GM12801 (cell line): ENCODE data around the gene GLIPR2.

Source experiments
- CTCF ChIP-seq: IDR thresholded peaks from one replicate; pipeline ENCODE4 v1.5.1; 2011; ENCODE audit warnings: control low read depth; ENCODE audit not compliant: insufficient read length; ENCODE audit errors: extremely low read depth

Gene GLIPR2

GRCh38 chr9:36148311-36149051 is 11.9 kb downstream of the GLIPR2 start:
- TF ChIP-seq CTCF: no peak

GRCh38 chr9:36149197-36149596 is 12.7 kb downstream of the GLIPR2 start:
- no peak for TF ChIP-seq CTCF

- no peak for TF ChIP-seq CTCF
Observed at GRCh38 chr9:36150574-36151315, 14.2 kb downstream of the GLIPR2 start.

- TF ChIP-seq CTCF: no peak
Observed at GRCh38 chr9:36151316-36152210, 15.0 kb downstream of the GLIPR2 start.

- TF ChIP-seq CTCF: no peak
Observed at GRCh38 chr9:36152741-36153438, 16.4 kb downstream of the GLIPR2 start.

GRCh38 chr9:36153746-36154145 is 17.2 kb downstream of the GLIPR2 start:
- no peak for TF ChIP-seq CTCF
